ENCODE results near the gene FUCA1.
A peak's percentile ranks its signal among the peaks of the same experiment; 100 is the strongest.

The FUCA1 gene

GRCh38 chr1:23910553-23911246, 42.6 kb upstream of the FUCA1 start:
- peak; percentile 84 for DNase-seq (ENCODE audit: low read depth)
- peak overlapping the region; percentile 48 for H3K4me3 ChIP-seq (ENCODE audit: low read depth, low read length)
- TF ChIP-seq CTCF (IDR thresholded peaks at IDR 0.05; ENCODE audit: low read depth, low read length, missing control alignments) = no peak

- peak overlapping the region; percentile 48 for H3K4me3 ChIP-seq (ENCODE audit: low read depth, low read length)
- no peak for TF ChIP-seq CTCF (IDR thresholded peaks at IDR 0.05; ENCODE audit: low read depth, low read length, missing control alignments)
Measured at GRCh38 chr1:23910144-23910543, 42.1 kb upstream of the FUCA1 start.

GRCh38 chr1:23909412-23909811, 41.3 kb upstream of the FUCA1 start:
- TF ChIP-seq CTCF (IDR thresholded peaks at IDR 0.05; ENCODE audit: low read depth, low read length, missing control alignments) = no peak
- DNase-seq (ENCODE audit: low read depth) = no peak
- H3K4me3 ChIP-seq (ENCODE audit: low read depth, low read length) = peak overlapping the region; percentile 48

More at GRCh38 chr1:23910144-23910543, 42.1 kb upstream of the FUCA1 start:
- DNase-seq (ENCODE audit: low read depth) = no peak

GRCh38 chr1:23908453-23909341, 40.6 kb upstream of the FUCA1 start:
- peak; percentile 77 for DNase-seq (ENCODE audit: low read depth)
- TF ChIP-seq CTCF (IDR thresholded peaks at IDR 0.05; ENCODE audit: low read depth, low read length, missing control alignments) = no peak
- H3K4me3 ChIP-seq (ENCODE audit: low read depth, low read length) = peak overlapping the region; percentile 48

- DNase-seq (ENCODE audit: low read depth) = no peak
- H3K4me3 ChIP-seq (ENCODE audit: low read depth, low read length) = no peak overlapping the region
- TF ChIP-seq CTCF (IDR thresholded peaks at IDR 0.05; ENCODE audit: low read depth, low read length, missing control alignments) = no peak
Measured at GRCh38 chr1:23906731-23907130, 38.6 kb upstream of the FUCA1 start.

GRCh38 chr1:23905461-23906025, 37.5 kb upstream of the FUCA1 start:
- DNase-seq (ENCODE audit: low read depth) = no peak
- no peak overlapping the region; the same call in 1 of the 2 replicates for H3K4me3 ChIP-seq (ENCODE audit: low read depth, low read length)
- no peak for TF ChIP-seq CTCF (IDR thresholded peaks at IDR 0.05; ENCODE audit: low read depth, low read length, missing control alignments)
